ENCODE results near the gene C16orf89. TPM values are rescaled to one million over a fixed set of nuclear protein-coding genes. Genes with fewer than 3 reads are reported as not detected.

The C16orf89 gene
- total RNA-seq, 1 donor from 2014 or later, result 4.6 TPM

DNA sequence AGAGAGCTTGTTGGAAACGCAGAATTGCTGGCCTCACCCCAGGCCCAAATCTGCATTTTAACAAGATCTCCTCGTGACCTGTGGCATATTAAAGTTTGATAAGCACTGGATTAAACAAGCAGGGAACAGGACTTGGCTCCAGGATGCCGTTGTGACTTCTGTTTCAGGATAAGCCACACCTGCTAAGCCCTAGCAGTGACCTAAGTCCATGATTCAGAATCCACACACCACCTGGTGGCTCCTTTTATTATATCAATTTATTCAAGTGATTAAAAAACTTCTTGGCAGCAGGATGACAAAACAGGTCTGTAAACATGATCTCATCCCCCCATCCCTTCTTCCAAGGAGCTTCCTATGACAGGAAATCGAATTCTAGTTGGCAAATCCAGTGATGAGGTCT, 41.1 kb downstream of the C16orf89 start:
- Histone ChIP-seq H3K9me3 (no peaks in the 10 kb centered on the region), H3K27ac (no peak overlapping the region), H3K27me3 (no peaks in the 10 kb centered on the region), H3K4me1 (no peaks in the 10 kb centered on the region), H3K4me3 (no peak overlapping the region), H3K36me3 (peaks cover 11 to 14% of the 10 kb centered on the region in 2 donors)
- intact Hi-C loops (cut with DNase I), result no loop called here
- DNase-seq (ENCODE audit: low spot score in 2 of 2), result no peak
- TF ChIP-seq, protein P1, sequence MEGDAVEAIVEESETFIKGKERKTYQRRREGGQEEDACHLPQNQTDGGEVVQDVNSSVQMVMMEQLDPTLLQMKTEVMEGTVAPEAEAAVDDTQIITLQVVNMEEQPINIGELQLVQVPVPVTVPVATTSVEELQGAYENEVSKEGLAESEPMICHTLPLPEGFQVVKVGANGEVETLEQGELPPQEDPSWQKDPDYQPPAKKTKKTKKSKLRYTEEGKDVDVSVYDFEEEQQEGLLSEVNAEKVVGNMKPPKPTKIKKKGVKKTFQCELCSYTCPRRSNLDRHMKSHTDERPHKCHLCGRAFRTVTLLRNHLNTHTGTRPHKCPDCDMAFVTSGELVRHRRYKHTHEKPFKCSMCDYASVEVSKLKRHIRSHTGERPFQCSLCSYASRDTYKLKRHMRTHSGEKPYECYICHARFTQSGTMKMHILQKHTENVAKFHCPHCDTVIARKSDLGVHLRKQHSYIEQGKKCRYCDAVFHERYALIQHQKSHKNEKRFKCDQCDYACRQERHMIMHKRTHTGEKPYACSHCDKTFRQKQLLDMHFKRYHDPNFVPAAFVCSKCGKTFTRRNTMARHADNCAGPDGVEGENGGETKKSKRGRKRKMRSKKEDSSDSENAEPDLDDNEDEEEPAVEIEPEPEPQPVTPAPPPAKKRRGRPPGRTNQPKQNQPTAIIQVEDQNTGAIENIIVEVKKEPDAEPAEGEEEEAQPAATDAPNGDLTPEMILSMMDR (IDR thresholded peaks at IDR 0.05), result no peak

DNA sequence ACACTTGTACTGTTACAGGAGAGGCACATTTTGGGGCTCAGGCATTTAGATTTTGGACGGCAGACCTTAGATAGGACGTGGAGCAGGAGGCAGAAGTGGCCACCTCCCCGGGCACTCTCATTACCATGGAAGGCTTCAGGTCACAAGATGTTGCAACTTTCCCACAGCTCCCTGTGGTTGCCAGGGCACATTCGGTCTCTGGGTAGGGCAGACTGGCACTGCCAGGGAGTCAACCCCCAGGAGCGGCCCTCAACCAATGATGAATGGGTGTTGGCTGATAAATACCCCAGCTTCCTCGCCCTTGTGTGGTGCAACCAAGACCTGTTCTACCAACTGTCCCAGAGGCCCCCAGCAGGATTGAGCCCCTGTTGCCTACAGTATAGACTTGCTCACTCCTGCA, 43.2 kb downstream of the C16orf89 start:
- no peak overlapping the region for H3K27ac ChIP-seq
- no peaks in the 10 kb centered on the region for H3K27me3 ChIP-seq
- no peaks in the 10 kb centered on the region for H3K9me3 ChIP-seq
- peaks cover 0 to 10% of the 10 kb centered on the region in 2 donors for H3K36me3 ChIP-seq
- no peak overlapping the region for H3K4me3 ChIP-seq
- TF ChIP-seq, protein P1 (IDR thresholded peaks at IDR 0.05), result no peak
- intact Hi-C loops (cut with DNase I), result no loop called here
- no peaks in the 10 kb centered on the region for H3K4me1 ChIP-seq
- no peak for DNase-seq (ENCODE audit: low spot score in 2 of 2)

DNA sequence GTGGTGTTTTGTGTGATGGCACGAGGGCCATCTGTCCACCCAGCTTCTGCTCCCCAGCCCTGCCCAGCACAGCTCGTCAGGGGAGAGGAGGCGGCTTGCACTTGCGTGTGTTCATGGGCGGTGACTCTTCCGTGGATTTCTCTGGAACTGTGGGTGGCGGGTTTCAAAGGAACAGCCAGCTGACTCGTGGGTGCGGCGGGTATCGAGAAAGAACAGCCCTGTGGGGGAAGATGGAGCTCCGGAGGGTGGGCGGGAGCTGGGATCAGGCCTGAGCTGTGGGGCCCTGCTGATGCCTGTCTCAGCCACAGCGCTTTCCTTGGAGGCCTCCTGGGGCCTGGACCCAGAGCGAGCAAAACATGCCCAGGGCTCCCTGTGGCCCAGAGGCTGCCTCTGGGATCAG, 45.2 kb downstream of the C16orf89 start:
- no peak overlapping the region for H3K27ac ChIP-seq
- H3K4me3 ChIP-seq, result no peak overlapping the region
- TF ChIP-seq, protein P1 (IDR thresholded peaks at IDR 0.05), result no peak
- no peaks in the 10 kb centered on the region for H3K9me3 ChIP-seq
- no peaks in the 10 kb centered on the region for H3K4me1 ChIP-seq
- H3K36me3 ChIP-seq, result peaks cover 0 to 7% of the 10 kb centered on the region in 2 donors
- DNase-seq (ENCODE audit: low spot score in 2 of 2), result no peak
- intact Hi-C loops (cut with DNase I), result no loop called here
- H3K27me3 ChIP-seq, result no peaks in the 10 kb centered on the region

DNA sequence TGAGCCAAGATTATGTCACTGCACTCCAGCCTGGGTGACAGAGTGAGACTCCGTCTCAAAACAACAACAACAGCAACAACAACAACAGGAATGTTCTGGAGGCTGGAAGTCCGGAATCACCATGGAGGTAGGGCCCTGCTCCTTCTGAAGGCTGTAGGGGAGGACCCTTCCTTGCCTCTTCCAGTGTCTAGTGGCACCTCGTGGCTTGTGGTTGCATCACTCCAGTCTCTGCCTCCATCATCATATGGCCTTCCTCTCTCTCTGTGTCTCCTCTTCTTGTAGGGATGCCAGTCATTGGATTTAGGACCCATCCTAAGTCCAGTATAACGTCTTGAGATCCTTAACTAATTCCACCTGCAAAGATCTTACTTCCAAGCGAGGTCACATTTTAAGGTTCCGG, 46.0 kb downstream of the C16orf89 start:
- Histone ChIP-seq H3K4me3 (no peak overlapping the region), H3K36me3 (peaks cover 0 to 1% of the 10 kb centered on the region in 2 donors), H3K27ac (no peak overlapping the region), H3K9me3 (no peaks in the 10 kb centered on the region), H3K4me1 (no peaks in the 10 kb centered on the region), H3K27me3 (no peaks in the 10 kb centered on the region)
- intact Hi-C loops (cut with DNase I), result no loop called here
- TF ChIP-seq, protein P1 (IDR thresholded peaks at IDR 0.05), result no peak
- no peak for DNase-seq (ENCODE audit: low spot score in 2 of 2)

DNA sequence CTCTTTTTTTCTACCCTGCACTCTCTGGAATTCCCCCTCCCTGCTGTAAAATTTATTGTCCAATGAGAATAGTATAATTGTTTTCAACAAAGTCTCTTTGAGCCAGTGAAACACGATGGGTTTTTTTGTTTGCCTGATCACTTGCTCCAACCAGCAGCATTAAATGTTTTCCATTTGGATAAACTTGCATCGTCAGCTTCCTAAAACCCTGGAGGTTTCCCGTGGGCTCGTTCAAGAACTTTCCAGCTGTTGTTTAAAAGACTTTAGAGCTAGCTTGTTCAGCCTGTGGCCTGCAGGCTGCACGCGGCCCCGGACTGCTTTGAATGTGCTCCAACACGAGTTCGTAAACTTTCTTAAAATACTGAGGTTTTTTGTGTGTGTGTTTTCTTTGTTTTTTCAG, 47.0 kb downstream of the C16orf89 start:
- Histone ChIP-seq H3K4me3 (no peak overlapping the region), H3K36me3 (no peaks in the 10 kb centered on the region), H3K4me1 (no peaks in the 10 kb centered on the region), H3K27me3 (no peaks in the 10 kb centered on the region), H3K27ac (no peak overlapping the region), H3K9me3 (no peaks in the 10 kb centered on the region)
- intact Hi-C loops (cut with DNase I), result no loop called here
- TF ChIP-seq, protein P1 (IDR thresholded peaks at IDR 0.05), result no peak
- no peak for DNase-seq (ENCODE audit: low spot score in 2 of 2)

DNA sequence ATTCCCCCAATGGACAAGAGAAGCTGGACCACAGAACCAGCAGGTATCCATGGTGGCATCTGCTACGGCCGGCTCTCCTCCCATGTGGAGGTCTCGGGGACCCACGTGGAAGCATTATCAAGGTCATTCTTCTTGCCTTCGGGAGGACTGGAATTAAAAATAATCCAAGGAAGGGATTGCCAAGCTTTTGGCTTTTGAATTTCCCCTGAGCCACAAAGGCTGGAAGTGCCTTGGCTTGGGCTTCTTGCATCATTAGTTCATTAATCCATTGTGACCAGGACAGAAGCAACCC, 48.1 kb downstream of the C16orf89 start:
- no peak overlapping the region for H3K4me3 ChIP-seq
- no peaks in the 10 kb centered on the region for H3K9me3 ChIP-seq
- H3K27me3 ChIP-seq, result no peaks in the 10 kb centered on the region
- H3K36me3 ChIP-seq, result no peaks in the 10 kb centered on the region
- no peak for DNase-seq (ENCODE audit: low spot score in 2 of 2)
- intact Hi-C loops (cut with DNase I), result no loop called here
- TF ChIP-seq, protein P1 (IDR thresholded peaks at IDR 0.05), result no peak
- no peaks in the 10 kb centered on the region for H3K4me1 ChIP-seq
- no peak overlapping the region for H3K27ac ChIP-seq
